NCI-H1092 treated with DMSO at 0.1 percent for 48 hours (cell line): ENCODE measurements around the gene CERS4.
"Not testable (repeated sequence)": the region's sequence is repeated elsewhere in the genome, so short reads cannot be mapped to it uniquely, and the experiment has no call there.

Experiments
- DNase-seq: peaks from one replicate; lab custom pipeline; 2025; lab: John Stamatoyannopoulos, UW

CERS4 gene

DNA sequence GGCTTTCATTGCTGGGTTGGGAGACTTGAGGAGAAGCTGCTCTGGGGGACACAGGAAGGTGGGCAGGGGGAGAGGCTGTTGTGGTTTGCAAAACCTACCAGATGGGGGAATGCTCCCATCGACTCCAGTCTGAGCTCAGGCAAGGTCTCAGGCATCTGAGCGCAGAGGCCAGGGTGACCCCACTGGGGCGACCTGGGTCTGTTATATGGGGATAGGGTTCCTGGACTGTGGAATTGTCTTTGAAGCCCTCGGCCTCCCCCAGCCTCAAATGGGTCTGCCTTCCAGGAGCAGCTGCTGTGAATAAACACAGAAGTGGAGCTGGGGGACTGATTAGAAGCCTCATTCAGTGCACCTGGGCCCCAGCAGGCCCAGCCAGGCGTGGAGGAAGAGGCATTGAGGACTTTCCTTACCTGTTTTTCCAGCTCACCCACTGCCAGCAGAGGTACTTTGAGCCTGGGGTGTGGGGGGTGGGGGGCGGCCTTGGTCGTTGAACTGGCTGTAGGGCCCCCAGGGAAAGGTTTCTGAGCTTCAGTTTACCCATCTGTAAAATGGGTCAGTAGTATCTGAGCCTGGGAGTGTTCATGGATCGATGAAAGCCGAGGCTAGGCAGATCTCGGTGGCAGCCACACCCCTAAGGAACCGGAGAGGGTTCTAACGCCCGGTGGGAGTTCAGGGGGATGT is 1.4 kb downstream of the CERS4 start:
- DNase-seq: no peak

DNA sequence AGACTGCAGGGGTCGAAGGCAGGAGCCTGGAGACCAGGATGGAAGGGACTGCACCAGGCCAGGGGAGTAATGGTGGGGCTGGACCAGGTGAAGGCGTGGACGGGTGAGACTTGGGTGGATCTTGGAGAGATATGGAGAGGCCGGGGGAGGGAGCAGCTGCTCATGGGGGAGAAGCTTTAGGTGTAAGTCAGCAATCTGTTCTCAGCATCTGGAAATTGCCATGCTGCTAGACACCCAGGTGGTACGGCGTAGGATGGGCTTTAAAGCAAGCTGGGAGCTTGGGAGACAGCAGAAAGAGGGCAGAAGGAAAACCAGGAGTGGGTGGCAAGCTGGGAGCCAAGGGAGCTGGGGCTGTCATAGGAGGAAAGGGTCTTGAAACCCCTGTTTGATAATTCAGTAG is 3.0 kb downstream of the CERS4 start:
- no peak for DNase-seq

DNA sequence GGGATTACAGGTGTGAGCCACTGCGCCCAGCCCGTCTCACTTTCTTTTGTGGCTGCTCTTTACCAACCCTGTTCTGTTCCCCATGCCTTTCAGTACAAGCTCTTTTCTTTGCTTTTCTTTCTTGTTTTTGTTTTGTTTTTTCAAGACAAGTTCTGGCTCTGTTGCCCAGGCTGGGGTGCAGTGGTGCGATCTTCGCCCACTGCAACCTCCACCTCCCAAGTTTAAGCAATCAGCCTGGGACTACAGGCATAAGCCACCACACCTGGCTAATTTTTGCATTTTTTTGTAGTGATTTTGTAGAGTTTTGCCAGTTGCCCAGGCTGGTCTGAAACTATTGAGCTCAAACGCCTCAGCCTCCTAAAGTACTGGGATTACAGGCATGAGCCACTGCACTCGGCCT is 3.7 kb downstream of the CERS4 start:
- DNase-seq: no peak

DNA sequence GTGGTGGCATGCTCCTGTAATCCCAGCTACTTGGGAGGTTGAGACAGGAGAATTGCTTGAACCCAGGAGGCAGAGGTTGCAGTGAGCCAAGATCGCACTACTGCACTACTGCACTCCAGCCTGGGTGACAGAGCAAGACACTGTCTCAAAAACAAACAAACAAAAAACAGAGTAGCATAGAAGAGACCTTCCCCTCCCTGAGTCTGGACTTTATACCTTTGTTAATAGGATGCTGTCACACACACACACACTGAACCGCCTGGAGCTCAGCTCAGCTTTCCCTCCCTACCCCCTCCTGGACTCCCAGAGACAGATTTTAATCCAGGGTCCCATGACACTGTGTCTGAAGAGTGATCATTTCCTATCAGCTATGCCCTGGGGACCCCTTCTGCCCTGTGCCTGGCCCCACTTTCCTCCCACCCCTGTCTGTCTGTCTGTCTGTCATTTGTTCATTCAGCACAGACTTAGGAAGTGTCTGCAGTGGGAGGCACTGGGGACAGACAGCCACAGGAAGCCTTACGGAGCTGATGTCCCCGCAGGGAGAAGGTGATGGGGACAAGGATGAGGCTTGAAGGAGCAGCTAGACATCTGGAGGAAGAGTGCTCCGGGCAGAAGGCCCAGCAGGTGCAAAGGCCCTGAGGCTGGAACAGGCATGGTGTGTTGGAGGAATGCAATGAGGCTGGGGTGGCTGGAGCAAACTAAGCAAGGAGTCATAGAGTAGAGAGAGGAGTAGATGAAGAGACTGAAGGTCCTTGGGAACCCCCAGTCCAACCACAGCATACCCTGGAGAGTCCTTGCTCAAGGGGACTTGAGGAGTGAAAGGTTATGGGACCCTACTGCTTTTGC is 4.9 kb downstream of the CERS4 start:
- DNase-seq: no peak

DNA sequence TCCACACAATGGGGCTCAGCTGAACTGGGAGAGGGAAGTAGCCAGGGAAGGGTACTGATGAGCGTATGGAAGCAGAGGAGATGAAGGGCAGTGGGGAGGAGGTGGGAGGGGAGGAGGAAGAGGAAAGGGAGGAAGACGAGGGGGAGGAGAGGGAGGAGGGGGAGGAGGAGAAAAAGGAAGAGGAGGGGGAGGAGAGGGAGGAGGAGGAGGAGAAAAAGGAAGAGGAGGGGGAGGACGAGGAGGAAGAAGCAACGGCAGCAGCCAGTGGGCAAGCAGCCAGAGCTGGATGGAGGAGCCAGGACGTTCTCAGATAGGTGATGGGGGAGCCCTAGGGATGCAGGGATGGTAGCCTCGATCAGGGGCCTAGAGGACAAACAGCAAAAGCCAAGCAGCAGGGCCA is 5.6 kb downstream of the CERS4 start:
- no peak for DNase-seq

DNA sequence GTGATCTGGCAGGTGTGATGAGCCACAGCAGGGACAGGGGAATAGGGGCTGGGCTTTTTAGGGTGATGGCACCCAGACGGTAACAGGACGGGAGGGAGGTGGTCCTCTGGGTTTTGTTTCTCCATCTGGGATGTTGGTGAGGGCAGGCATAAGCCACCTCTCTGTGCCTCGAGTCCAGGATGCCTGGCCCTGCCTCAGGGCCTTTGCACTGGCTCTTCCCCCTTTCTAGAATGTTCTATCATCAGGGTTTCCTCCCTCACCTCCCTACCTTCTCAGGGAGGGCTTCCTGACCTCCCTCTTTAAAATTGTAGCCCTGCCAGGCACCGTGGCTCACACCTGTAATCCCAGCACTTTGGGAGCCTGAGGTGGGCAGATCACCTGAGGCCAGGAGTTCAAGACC is 6.6 kb downstream of the CERS4 start:
- no peak for DNase-seq

DNA sequence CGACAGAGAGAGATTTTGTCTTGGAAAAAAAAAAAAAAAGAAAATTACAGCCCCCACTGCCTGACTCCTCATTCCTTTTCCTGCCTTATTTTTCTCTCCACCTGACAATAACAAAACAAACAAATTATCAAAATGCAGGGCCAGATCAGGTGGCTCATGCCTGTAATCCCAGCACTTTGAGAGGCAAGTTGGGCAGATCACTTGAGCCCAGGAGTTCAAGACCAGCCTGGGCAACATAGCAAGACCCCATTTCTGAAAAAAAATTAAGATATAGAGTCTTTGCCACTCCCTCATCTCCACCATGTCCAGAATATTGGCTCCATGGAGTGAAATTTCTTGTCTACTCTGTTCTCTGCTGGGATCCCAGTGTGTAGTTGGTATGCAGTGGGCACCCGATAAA is 7.2 kb downstream of the CERS4 start:
- DNase-seq: no peak

DNA sequence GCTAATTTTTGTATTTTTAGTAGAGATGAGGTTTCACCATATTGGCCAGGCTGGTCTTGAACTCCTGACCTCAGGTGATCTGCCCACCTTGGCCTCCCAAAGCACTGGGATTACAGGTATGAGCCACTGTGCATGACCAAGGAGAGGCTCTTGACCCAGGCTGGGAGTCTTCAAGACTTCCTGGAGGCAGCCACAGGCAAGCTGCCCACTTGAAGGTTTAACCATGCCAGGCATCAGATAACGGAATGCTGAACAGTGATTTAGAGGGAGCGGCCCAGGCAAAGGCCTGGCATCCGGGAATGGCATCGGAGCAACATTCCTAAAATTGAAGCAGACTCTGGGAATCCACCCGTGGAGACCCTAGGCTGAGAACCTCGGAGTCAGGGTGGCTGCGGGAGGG is 9.0 kb downstream of the CERS4 start:
- DNase-seq: not testable (repeated sequence)

DNA sequence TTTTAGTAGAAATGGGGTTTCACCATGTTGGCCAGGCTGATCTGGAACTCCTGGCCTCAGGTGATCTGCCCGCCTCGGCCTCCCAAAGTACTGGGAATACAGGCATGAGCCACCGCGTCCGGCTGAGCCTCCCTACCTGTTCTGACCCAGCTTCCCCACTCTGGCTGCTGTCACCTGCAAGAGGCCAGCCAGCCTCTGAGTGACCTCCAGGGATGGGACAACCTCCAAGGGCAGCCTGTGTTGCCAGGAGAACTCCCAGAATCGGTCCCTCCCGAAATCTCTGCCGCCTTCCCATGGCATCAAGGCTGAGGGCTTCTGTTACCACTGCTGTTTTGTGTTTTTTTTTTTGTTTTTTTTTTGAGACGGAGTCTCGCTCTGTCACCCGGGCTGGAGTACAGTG is 11.3 kb downstream of the CERS4 start:
- no peak for DNase-seq

DNA sequence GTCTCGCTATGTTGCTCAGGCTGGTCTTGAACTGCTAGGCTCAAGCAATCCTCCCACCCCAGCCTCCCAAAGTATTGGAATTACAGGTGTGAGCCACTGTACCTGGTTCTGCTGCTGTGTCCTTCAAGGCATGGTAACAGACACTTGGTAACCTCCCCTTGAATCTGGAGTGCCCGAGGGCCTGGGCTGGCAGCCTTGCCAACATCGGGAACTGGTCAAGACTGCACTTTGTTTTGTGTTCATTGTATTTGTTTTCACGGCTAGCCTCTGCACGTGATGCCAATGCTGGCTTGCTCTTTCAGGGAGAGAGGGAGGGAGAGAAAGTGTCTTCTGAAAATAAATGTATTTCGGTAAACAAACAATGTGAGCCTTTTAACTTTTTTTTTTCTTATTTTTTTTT is 12.0 kb downstream of the CERS4 start:
- no peak for DNase-seq

DNA sequence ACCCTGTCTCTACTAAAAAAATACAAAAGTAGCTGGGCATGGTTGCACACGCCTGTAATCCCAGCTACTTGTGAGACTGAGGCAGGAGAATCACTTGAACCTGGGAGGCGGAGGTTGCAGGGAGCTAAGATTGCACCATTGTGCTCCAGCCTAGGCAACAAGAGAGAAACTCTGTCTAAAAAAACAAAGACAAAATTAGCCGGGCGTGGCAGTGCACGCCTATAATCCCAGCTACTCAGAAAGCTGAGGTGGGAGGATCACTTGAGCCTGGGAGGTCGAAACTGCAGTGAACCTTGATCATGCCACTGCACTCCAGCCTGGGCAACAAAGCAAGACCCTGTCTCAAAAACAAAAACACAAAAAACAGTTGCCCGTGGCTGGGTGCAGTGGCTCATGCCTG is 14.3 kb downstream of the CERS4 start:
- DNase-seq: not testable (repeated sequence)

DNA sequence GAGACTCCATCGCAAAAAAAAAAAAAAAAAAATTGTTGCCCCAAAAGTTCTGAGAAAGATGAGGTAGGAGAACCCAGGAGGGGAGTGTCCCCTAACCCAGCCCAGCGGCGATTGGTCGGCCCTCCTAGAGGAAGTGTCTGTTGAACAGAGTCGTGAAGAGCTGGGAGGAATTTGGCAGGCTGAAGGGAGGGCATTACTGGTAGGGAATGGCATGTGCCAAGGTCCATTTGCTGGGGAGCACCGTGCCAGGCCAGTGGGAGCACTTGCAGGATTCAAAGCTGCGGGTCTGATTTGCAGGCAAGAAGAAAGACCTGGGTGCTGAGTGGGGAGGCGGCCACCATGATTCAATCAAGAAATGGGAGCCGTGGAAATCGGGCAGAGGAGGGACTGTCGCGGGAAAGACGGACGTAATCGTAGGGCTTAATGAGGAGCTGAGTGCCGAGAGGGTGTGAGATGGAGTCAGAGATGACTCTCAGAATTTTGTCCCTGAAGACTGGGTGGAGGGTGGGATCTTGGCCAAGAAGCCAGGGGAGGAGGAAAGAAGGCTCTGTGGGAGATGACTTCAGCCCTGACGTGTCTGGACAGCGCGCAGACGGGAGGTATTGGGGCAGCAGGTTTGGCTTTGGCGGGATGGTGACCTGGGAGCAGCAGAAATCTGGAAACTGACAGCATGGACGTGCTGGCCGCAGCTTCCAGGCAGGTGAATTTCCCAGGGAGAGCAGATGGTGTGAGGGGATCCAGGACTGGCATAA is 15.4 kb downstream of the CERS4 start:
- no peak for DNase-seq

DNA sequence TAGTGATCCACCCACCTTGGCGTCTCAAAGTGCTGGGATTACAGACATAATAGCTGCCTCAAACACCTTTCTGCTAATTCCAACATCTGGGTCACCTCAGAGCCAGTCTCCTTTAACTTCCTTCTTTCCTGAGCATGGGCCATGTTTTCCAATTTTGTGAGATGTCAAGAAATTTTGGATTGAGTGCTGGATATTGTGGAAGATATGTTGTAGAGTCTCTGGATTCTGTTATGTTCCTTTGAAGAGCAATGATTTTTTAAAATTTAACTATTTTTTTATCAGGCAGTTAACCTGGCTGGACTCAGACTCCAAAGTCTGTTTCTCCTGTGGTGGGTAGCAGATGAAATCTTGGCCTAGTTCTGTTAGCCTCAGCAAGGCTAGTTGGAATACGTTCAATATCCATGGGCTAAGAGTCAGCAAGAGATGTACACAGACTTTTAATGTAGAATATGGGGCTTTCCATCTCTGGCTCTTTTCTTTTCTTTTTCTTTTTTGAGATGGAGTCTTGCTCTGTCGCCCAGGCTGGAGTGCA is 22.0 kb downstream of the CERS4 start:
- no peak for DNase-seq

DNA sequence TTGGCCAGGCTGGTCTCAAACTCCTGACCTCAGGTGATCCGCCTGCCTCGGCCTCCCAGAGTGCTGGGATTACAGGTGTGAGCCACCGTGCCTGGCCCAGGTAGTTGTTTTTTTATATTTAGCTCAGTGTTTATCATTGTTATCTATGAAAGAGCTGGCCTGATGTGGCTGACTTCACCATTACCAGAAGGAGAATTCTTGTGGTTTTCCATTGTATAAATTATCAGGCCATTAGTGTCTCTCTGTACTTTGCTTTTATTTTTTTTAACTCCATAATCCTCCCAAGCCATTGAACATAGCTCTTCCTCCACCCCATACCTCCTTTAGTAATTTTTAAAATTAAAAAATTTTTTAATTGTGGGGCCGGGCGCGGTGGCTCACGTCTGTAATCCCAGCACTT is 24.2 kb downstream of the CERS4 start:
- DNase-seq: no peak

DNA sequence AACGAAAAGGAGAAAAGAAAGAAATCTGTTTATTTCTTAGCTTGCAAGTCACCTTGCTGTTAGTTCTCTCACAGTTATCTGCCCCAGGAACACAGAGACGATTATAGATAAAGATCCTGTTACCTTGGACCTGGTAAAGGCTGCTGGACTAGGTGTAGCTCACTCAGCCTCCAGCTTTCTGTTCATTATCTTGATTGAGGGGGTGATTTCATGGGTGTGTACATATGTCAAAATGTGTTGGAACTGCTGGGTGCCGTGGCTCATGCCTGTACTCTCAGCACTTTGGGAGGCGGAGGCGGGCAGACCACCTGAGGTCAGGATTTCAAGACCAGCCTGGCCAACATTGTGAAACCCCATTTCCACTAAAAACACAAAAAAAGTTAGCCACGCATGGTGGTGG is 27.9 kb downstream of the CERS4 start:
- no peak for DNase-seq

DNA sequence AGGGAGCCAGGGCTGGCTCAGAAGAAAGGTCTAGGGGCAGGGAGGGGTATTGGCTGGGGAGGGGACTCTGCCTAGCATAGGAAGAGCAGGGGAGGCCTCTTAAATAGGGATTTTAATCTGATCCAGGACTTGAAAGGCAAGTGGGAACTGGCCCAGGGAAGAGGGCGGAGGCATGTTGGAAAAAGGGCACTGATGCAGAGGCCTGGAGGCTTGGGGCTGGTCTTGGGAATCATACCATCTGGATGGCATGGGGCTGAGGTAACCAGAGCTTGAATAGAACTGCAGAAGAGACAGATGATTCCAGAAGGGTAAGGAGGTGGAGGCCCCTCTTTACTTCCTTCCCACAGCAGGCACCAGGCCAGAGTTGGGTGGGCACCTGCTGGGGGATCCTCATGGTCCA is 29.1 kb downstream of the CERS4 start:
- DNase-seq: no peak

DNA sequence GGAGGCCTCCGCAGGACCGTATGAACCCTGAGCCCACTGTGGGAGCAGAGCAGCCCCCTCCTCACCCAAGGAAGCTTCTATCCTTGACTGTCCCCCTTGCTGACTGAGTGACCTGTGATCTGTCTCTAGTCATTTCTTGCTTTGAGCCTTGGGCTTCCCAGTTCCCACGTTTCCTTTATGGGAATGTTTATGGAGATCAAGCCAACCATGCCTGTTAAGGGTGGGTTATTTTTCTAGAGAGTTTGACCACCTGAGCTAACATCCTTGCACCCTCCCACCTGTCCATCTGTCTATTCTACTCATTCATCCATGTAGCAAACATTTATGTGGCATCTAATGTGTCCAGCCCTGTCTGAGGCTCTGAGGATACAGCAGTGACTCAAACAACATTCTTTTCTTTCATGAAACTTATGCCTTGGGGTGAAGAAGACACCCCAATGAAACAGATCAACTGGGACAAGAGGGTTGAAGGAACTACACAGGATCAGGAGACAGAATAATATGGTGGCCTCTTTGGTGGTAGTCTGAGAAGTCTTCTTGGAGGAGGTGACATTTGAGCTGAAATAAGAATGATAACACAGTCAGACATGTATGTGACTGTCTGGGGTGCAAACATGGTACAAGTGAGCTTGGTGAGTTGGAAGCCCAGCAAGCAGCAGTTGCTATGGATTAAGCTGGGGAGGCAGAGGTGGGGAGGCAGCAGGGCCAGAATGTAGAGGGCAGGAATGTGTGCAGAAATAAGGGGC is 30.5 kb downstream of the CERS4 start:
- no peak for DNase-seq

DNA sequence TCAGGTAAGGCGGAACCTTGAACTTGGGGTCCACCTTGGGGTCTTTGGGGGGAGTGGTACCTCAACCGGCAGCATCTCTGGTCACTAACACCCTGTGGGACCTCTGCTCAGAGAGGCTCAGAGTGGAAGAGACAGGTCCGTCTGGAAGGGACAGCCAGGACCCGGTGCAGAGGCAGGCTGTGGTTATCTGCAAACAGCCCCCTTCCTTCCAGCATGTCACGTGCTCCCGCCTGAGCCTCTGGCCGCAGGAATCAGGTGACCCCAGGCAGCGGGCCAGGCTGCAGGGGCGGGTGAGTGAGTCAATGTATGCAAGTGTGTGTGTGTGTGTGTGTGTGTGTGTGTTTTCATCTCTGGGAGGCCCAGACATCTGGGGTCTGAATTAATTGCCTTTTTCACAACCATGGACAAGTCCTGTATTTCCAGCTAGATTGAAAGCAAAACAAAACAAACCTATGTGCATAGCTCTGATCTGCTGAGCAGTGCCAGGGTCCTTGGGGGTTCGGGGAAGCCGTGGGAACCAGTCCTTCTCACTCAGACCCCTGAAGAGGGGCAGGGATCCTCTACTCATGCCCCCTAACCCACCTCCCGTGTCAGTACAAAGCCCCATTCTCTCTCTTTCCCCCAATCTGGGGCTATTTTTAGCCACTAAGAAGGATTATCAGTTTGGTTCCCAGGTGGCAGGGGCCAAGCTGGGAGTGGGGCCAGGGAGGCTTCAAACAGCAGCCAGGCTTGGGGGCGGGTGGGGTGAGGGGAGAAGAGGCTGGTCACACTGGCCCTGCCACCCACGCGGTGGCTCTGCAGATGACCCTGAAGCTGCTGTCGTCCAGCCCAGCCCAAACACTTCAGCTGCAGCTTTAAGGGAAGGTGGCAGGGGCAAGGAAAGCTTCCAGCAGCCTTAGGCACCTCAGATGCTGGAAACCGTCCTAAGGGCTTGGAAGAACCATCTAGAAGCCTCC is 31.4 kb downstream of the CERS4 start:
- peak; percentile 67 for DNase-seq

DNA sequence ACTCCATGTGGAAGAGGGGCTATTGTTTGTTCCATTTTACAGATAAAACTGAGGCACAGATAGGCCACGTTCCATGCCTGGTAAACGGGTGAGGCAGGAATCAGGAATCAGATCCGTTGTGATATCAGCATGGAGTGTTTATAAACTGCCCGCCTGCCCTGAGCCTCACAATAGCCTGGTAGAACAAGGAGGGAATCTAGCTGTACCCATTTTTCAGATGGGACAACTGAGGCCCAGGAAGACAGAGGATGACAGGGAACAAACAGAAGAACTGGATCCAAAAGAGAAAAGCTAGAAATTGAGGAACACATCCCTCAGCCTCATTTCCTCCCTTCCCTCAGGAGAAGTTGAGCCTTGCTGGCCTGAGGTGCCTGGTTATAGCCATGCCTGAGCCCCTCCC is 32.5 kb downstream of the CERS4 start:
- no peak for DNase-seq

DNA sequence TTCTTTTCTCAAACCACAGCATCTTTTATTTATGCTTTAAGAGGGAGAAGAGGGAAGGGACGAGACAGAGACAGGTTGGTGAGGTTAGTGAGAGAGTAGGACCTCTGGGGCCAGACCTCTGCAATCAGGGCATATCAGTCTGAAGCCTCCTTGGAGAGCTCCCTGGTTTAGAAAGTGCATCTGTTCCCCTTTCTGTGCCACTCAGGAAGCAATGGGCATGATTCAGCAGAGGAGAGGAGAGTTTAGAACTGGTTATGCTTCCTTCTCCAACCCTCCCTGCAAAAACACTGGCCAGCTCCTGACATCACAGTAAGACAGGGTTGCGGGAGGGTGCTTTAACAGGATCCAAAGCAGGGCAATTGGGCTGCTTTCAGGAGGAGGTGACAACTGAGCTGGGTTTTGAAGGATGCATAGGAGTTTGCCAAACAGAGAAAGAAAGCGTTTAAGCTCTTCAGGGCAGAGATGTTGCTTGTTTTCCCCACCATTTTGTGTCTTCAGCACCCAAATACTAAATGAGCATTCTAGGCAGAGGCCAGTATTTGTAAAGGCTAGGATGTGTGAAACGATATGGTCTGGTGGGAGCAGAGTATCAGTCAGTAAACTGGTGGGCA is 33.1 kb downstream of the CERS4 start:
- no peak for DNase-seq
